Mammary epithelial cell (primary cell): ENCODE measurements around the gene SMIM13.

ENCODE experiments used
- CTCF ChIP-seq, 2 donors: IDR thresholded peaks in 1 of 2; conservative IDR thresholded peaks in 1 of 2; 2 replicates each; pipeline ENCODE4 v1.5.1; 2011 to 2012; ENCODE audit warnings: inconsistent platforms in 2 of 2, low read length in 2 of 2, mild to moderate bottlenecking in 2 of 2, control low read depth in 1 of 2, low read depth in 1 of 2; ENCODE audit not compliant: insufficient read depth in 1 of 2; ENCODE audit errors: extremely low read depth in 1 of 2
- EZH2 ChIP-seq: IDR thresholded peaks from 2 replicates; pipeline ENCODE4 v1.6.1; 2012; ENCODE audit warnings: low read length, inconsistent platforms, borderline replicate concordance

GRCh38 chr6:11058406-11058805, 35.2 kb upstream of the SMIM13 start:
- no peak for TF ChIP-seq CTCF (conservative IDR thresholded peaks at IDR 0.05 in 1 of 2, IDR thresholded peaks at IDR 0.05 in 1 of 2; ENCODE audit: extremely low read depth in 1 of 2, insufficient read depth in 1 of 2, low read depth in 1 of 2, low read length in 2 of 2)
- no peak for TF ChIP-seq EZH2
